C4-2B (cell line): ENCODE data around the gene LINC00305.

Experiments
- H3K27ac ChIP-seq: fragments of 450-650 bp; 2 replicates; pipeline ENCODE4 v1.5.1; 2017
- CTCF ChIP-seq: fragments of 450-650 bp; conservative IDR thresholded peaks from 2 replicates; pipeline ENCODE4 v1.5.1; 2017; ENCODE audit warnings: mild to moderate bottlenecking
- ZFX ChIP-seq: fragments of 450-650 bp; IDR thresholded peaks from 2 replicates; pipeline ENCODE4 v1.6.1; 2017

Gene LINC00305

GRCh38 chr18:64073971-64074370 is 74.9 kb downstream of the LINC00305 start:
- no peak overlapping the region for H3K27ac ChIP-seq

GRCh38 chr18:64055019-64055418 is 93.9 kb downstream of the LINC00305 start:
- no peak for TF ChIP-seq CTCF
- no peak for TF ChIP-seq ZFX
- H3K27ac ChIP-seq = no peak overlapping the region

More at GRCh38 chr18:64073971-64074370, 74.9 kb downstream of the LINC00305 start:
- TF ChIP-seq ZFX (no peak), CTCF (no peak)

GRCh38 chr18:64053246-64053645 is 95.6 kb downstream of the LINC00305 start:
- no peak overlapping the region for H3K27ac ChIP-seq
- TF ChIP-seq CTCF (no peak), ZFX (no peak)

GRCh38 chr18:64052772-64053171 is 96.1 kb downstream of the LINC00305 start:
- no peak overlapping the region for H3K27ac ChIP-seq
- TF ChIP-seq ZFX (no peak), CTCF (no peak)

GRCh38 chr18:64044616-64045015 is 104.3 kb downstream of the LINC00305 start:
- no peak for TF ChIP-seq CTCF
- H3K27ac ChIP-seq = no peak overlapping the region

- H3K27ac ChIP-seq = no peak overlapping the region
- TF ChIP-seq ZFX (no peak), CTCF (no peak)
Observed at GRCh38 chr18:64042728-64043358, 106.0 kb downstream of the LINC00305 start.

- peak; percentile 65 for TF ChIP-seq CTCF
- no peak for TF ChIP-seq ZFX
- no peak overlapping the region for H3K27ac ChIP-seq
Observed at GRCh38 chr18:64037812-64038414, 111.0 kb downstream of the LINC00305 start.
